Measurements from ENCODE around the gene CLDN1. TPM values are rescaled to one million over a fixed set of nuclear protein-coding genes. Genes with fewer than 3 reads are reported as not detected.

CLDN1 gene
- total and polyA plus RNA-seq, 2 of the 13 experiments (the other 11 are each of a cell fraction or from before 2014, with no cell fraction given), result 42.7 to 51.6 TPM

- TF ChIP-seq, protein P1, sequence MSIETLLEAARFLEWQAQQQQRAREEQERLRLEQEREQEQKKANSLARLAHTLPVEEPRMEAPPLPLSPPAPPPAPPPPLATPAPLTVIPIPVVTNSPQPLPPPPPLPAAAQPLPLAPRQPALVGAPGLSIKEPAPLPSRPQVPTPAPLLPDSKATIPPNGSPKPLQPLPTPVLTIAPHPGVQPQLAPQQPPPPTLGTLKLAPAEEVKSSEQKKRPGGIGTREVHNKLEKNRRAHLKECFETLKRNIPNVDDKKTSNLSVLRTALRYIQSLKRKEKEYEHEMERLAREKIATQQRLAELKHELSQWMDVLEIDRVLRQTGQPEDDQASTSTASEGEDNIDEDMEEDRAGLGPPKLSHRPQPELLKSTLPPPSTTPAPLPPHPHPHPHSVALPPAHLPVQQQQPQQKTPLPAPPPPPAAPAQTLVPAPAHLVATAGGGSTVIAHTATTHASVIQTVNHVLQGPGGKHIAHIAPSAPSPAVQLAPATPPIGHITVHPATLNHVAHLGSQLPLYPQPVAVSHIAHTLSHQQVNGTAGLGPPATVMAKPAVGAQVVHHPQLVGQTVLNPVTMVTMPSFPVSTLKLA (IDR thresholded peaks at IDR 0.05), result no peak
- TF ChIP-seq KLF13 (CRISPR knock-in tag; IDR thresholded peaks at IDR 0.05) (no peak), ZNF468 (CRISPR knock-in tag; IDR thresholded peaks at IDR 0.05) (no peak), KLF12 (CRISPR knock-in tag; IDR thresholded peaks at IDR 0.05; ENCODE audit: borderline replicate concordance) (no peak), SP1 (IDR thresholded peaks at IDR 0.05) (no peak), SP1 (CRISPR knock-in tag; IDR thresholded peaks at IDR 0.05) (no peak), HMGA1 (CRISPR knock-in tag; conservative IDR thresholded peaks at IDR 0.05) (no peak)
Measured at GRCh38 chr3:190330936-190331734, 8.9 kb upstream of the CLDN1 start (continued).

DNA sequence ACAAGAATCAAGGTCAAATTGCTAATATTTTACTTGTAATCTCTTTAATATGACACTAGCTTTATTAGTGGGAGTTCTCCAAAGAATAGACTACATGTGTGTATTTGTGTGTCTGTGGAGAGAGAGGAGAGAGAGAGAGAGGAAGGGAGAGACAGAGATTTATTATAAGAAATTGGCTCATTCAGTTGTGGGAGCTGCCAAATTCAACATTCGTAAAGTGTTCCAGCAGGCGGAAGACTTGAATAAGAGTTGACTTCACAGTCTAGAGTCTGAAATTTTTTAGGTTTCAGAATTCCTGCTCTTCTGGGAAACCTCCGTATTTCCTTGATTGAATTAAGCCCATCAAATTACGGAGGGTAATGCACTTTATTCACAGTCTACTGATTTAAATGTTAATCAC lies 4.7 kb upstream of the CLDN1 start:
- Histone ChIP-seq H3K27ac (ENCODE audit: extremely low read length, insufficient read depth, low read length) (no peak overlapping the region), H4K20me1 (ENCODE audit: insufficient read depth, low read length) (no peaks in the 10 kb centered on the region), H3K79me2 (ENCODE audit: insufficient read depth, low read length) (peaks cover 2% of the 10 kb centered on the region), H3K4me1 (ENCODE audit: insufficient read depth, low read length) (peaks cover 52% of the 10 kb centered on the region), H2AFZ (ENCODE audit: low read length) (no peak overlapping the region), H3K36me3 (replicated peaks in 1 of 2; ENCODE audit: control insufficient read depth in 1 of 2, insufficient read depth in 2 of 2, low read length in 2 of 2) (no peaks in the 10 kb centered on the region), H3K27me3 (ENCODE audit: control insufficient read depth in 1 of 2, insufficient read depth in 2 of 2, low read length in 2 of 2) (no peaks in the 10 kb centered on the region; a peak in 1 of 5 replicates), H3K4me2 (ENCODE audit: low read depth, low read length) (no peak overlapping the region), H3K9ac (ENCODE audit: insufficient read depth, low read depth, low read length) (no peak overlapping the region), H3K4me3 (replicated peaks in 1 of 3; ENCODE audit: insufficient read depth in 1 of 3, low read depth in 2 of 3, low read length in 3 of 3) (no peak overlapping the region), H3K9me3 (ENCODE audit: low read length) (no peaks in the 10 kb centered on the region)
- in situ Hi-C loops (cut with HindIII; ENCODE audit: extremely low pct_ligation_motif_present, low pct_unique_long_range_greater_than_20kb), result loop anchor here (10.0 kb wide), 2 partner anchors 58 to 352 kb away; partner anchors contain the start of gene CLDN16
- ATAC-seq (no peak), FAIRE-seq (no peak), DNase-seq (ENCODE audit: low spot score) (no peak)
- TF ChIP-seq ZNF367 (CRISPR knock-in tag; IDR thresholded peaks at IDR 0.05; ENCODE audit: borderline replicate concordance), result no peak
- no peak for TF ChIP-seq ZNF605 (CRISPR knock-in tag; IDR thresholded peaks at IDR 0.05)
- TF ChIP-seq FOXA1 (IDR thresholded peaks at IDR 0.05), result no peak
- no peak for TF ChIP-seq FOXA1 (CRISPR knock-in tag; IDR thresholded peaks at IDR 0.05)
- TF ChIP-seq BRCA1 (CRISPR knock-in tag; IDR thresholded peaks at IDR 0.05), result no peak
- no peak for TF ChIP-seq ZNF558 (CRISPR knock-in tag; IDR thresholded peaks at IDR 0.05; ENCODE audit: borderline replicate concordance)
- TF ChIP-seq ZNF138 (CRISPR knock-in tag; IDR thresholded peaks at IDR 0.05; ENCODE audit: low read depth), result no peak
- TF ChIP-seq PAWR (CRISPR knock-in tag; IDR thresholded peaks at IDR 0.05; ENCODE audit: borderline replicate concordance), result no peak
- TF ChIP-seq MTA1 (CRISPR knock-in tag; IDR thresholded peaks at IDR 0.05; ENCODE audit: borderline replicate concordance), result no peak
- TF ChIP-seq PRDM15 (CRISPR knock-in tag; IDR thresholded peaks at IDR 0.05), result no peak
- no TSS peak for BruUV-seq (replicated peaks)
- 98% methylated on average over 4 of the region's 4 CpGs for WGBS (ENCODE audit: low lambda C conversion rate)
- ChIA-PET CTCF (ENCODE audit: low intra/inter-chr PET ratio, low total read pairs) (no interaction called here), POLR2A (no interaction called here)
- intact Hi-C loops (cut with micrococcal nuclease; ENCODE audit: unreplicated experiment), result loop anchor here (10.0 kb wide), 1 partner anchor 1442 kb away; no protein-coding TSS in a partner anchor
